GM21526 (cell line): Measurements from ENCODE around the gene IRAK2.
A peak's percentile ranks its signal among the peaks of the same experiment; 100 is the strongest.
"Not testable (repeated sequence)": the region's sequence is repeated elsewhere in the genome, so short reads cannot be mapped to it uniquely, and the experiment has no call there.

Experiments
- ATAC-seq: cut with Tn5 transposase; IDR thresholded peaks from one replicate; pipeline ENCODE4 v1.9.1; 2021; ENCODE audit warnings: moderate library complexity; ENCODE audit not compliant: unreplicated experiment, low FRiP score

The IRAK2 gene, protein sequence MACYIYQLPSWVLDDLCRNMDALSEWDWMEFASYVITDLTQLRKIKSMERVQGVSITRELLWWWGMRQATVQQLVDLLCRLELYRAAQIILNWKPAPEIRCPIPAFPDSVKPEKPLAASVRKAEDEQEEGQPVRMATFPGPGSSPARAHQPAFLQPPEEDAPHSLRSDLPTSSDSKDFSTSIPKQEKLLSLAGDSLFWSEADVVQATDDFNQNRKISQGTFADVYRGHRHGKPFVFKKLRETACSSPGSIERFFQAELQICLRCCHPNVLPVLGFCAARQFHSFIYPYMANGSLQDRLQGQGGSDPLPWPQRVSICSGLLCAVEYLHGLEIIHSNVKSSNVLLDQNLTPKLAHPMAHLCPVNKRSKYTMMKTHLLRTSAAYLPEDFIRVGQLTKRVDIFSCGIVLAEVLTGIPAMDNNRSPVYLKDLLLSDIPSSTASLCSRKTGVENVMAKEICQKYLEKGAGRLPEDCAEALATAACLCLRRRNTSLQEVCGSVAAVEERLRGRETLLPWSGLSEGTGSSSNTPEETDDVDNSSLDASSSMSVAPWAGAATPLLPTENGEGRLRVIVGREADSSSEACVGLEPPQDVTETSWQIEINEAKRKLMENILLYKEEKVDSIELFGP

GRCh38 chr3:10164546-10165393, at the start of gene IRAK2:
IRAK2 (plus strand) TSS chr3:10164919; CDS start chr3:10164955, 36 bp downstream.
- ATAC-seq: peak; percentile 79

- peak; percentile 91 for ATAC-seq
Observed at GRCh38 chr3:10115326-10116137, 49.2 kb upstream of the IRAK2 start, which contains the start of gene BRK1. BRK1 (plus strand) TSS chr3:10115675; CDS start chr3:10115702, 27 bp downstream.

DNA sequence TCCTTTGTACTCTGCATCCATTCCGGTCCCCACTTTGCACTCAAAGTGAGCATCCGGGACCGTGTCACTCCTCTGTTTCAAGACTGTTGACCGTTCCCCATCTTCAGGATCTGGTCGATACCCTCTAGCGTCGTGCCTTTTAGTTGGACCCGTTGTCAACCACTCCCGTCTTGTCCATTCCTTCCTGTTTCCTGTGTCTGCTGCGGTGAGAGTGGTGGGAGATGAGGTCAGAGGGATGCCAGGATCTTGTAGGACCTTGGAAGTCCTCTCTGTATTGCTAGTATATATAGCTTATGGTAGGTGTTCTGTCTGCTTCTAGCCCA, 48.6 kb upstream of the IRAK2 start:
- ATAC-seq: peak; percentile 3

GRCh38 chr3:10116928-10117327, 47.8 kb upstream of the IRAK2 start:
- ATAC-seq: no peak

DNA sequence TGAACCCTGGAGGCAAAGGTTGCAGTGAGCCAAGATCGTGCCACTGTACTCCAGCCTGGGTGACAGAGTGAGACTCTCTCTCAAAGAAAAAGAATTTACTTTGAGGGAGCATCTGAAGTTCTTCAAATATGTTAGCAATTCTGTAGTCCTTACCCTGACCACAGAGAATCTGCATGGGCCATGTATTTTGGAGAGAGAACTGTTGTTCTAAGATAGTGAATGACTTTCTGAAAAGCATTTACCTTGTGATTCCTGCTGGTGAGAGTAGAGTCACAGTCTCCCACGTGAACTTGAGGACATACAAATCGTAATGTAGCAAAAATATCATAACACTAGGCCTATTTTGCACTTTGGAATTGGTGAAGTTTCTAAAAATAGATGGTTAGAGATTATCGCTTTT, 45.3 kb upstream of the IRAK2 start:
- no peak for ATAC-seq

GRCh38 chr3:10121064-10121463, 43.7 kb upstream of the IRAK2 start:
- no peak for ATAC-seq

- ATAC-seq: no peak
Observed at GRCh38 chr3:10122724-10123123, 42.0 kb upstream of the IRAK2 start.

DNA sequence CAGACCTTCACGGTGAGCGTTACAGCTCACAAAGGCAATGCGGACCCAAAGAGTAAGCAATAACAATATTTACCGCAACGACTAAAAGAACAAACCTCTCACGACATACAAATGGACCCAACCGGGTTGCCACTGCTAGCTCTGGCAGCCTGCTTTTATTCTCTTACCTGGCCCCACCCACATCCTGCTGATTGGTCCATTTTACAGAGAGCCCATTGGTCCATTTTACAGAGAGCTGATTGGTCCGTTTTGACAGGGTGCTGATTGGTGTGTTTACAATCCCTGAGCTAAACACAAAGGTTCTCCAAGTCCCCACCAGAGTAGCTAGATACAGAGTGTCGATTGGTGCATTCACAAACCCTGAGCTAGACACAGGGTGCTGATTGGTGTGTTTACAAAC, 28.8 kb upstream of the IRAK2 start:
- ATAC-seq: not testable (repeated sequence)

DNA sequence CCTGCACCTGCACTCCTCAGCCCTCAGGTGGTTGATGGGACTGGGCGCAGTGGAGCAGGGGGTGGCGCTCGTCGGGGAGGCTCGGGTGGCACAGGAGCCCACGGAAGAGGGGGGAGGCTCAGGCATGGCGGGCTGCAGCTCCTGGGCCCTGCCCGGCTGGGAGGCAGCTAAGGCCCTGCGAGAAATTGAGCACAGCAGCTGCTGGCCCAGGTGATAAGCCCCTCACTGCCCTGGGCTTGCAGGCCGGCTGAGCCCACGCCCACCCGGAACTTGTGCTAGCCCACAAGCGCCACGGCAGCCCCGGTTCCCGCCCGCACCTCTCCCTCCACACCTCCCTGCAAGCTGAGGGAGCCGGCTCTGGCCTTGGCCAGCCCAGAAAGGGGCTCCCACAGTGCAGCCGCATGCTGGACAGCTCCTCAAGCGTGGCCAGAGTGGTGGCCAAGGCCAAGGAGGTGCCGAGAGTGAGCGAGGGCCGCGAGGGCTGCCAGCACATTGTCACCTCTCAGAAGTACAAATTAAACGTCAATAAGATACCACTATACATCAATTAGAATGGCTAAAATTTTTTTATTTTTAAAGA, 28.2 kb upstream of the IRAK2 start:
- no peak for ATAC-seq

- ATAC-seq: no peak
Observed at GRCh38 chr3:10137178-10137577, 27.5 kb upstream of the IRAK2 start.

DNA sequence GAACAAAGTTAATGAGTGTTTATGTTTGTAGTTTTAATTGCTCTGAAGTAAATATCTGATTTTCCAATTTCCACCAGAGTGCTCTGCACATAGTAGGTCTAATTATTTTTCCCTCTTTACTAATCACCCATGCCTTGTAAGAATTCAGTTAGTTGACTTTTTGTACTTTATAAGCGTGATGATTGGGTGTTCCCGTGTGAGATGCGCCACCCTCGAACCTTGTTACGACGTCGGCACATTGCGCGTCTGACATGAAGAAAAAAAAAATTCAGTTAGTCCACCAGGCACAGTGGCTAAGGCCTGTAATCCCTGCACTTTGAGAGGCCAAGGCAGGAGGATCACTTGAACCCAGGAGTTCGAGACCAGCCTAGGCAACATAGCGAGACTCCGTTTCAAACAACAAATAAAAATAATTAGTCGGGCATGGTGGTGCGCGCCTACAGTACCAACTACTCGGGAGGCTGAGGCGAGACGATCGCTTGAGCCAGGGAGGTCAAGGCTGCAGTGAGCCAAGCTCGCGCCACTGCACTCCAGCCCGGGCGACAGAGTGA, 23.6 kb upstream of the IRAK2 start:
- ATAC-seq: no peak

DNA sequence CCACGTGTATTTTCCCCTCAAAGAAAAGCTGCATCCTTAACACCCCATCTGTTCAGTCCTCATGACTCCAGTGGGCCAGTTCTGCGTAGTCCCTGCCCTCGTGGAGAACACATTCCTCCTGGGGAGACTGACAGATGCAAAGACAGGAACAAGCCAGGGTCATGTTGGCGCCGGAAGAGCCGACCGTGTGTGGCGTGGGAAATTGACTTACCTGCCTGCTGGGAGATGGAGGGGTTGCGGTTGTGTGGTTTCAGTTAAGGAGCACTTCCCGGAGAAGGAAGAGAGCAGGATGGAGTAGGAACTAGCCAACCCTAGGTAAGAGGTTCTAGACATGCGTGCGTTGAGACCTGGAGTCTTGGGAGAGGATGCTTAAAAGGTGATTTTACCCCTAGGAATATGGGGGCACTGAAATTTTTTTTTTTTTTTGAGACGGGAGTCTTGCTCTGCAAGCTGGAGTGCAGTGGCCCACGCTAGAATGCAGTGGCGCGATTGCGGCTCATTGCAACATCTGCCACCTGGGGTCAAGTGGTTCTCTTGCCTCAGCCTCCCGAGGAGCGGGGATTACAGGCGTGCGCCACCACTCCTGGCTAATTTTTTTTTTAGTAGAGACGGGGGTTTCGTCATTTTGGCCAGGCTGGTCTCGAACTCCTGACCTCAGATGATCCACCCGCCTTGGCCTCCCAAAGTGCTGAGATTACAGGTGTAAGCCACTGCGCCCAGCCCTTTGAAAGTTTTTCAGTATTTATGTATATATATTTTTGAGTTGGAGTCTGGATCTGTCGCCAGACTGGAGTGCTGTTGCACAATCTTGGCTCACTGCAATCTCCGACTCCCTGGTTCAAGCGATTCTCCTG, 21.8 kb upstream of the IRAK2 start:
- no peak for ATAC-seq

DNA sequence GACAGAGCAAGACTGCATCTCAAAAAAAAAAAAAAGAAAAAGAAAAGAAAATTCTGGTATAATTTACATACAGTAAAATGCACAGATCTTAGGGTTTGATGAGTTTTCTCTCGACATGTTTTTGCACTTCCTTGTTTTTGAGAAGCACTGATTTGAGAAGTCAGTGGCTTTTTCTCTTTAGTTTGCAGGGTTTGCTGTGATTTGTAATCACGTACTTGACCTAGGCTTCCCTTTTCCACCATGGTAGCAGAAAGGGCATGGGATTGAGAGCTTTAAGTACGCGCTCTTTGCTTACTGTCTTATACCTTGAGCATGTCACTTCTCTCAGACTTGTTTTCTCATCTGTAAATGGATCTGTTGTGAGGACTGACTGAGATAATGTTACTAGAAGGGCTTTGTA, 19.0 kb upstream of the IRAK2 start:
- no peak for ATAC-seq

DNA sequence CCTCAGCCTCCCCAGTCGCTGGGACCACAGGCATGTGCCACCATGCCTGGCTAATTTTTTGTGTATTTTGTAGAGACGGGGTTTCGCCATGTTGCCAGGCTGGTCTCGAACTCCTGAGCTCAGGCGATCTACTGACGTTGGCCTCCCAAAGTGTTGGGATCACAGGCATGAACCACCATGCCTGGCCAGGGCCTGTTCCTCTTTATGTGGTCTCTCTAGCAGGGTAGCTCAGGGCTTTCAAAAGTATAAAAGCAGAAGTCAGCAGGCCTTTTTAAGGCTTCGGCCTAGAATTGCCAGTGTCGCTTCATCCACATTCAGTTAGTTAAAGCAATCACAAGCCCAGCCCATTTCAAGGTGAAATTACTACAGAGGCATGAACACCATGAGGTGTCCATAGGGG, 15.5 kb upstream of the IRAK2 start:
- ATAC-seq: no peak

DNA sequence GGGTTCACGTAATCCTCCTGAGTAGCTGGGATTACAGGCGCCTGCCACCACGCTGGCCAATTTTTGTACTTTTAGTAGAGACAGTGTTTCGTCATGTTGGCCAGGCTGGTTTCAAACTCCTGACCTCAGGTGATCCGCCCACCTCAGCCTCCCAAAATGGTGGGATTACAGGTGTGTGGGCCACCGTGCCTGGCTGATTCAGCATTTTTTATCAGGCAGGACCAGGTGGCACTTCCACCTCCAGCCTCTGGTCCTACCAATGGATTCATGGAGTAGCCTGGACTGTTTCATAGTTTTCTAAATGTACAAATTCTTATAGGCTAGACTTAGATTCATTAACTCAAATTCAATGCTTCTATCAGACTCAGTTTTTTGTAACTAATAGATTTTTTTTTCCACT, 13.7 kb upstream of the IRAK2 start:
- ATAC-seq: no peak

DNA sequence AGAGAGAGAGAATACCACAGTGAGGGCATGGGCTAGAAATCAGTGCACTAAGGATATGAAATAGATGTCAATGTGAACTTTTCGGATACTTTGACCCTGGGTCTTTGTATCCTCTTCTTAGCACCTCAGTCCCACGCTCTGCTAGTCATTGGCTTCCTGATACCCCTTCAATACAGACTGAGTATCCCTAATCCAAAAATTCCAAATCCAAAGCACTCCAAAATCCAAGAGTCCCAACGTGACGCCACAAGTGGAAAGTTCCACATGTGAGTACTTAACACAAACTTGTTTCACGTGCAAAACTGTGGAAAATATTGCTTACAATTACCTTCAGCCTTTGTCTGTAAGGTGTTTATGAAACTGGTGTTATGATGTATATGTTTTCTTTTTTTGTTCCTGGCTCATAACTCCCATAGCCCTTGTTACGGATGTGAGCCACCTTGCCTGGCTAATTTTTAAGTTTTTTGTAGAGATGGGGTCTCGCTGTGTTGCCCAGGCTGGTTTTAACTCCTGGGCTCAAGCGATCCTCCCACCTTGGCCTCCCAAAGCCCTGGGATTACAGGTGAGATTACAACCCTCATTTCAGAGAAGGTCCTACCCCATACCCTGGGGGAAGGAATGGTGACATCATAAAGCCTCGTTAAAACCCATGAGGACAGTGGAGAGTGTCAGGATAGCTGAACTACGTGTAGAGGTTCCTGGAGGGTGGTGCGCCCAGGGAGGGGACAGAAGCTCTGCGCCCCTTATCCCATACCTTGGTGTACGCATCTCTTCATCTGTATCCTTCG, 10.2 kb upstream of the IRAK2 start:
- no peak for ATAC-seq

DNA sequence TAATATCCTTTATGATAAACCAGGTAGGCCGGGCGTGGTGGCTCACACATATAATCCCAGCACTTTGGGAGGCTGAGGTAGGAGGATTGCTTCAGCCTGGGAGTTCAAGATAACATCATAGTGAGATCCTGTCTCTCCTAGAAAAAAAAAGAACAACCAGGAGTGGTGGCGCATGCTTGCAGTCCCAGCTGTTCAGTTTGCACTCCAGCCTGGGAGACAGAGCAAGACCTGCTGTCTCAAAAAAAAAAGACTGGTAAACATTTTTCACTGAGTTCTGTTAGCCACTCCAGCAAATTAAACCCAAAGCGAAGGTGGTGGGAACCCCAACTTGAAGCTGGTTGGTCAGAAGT, 9.6 kb upstream of the IRAK2 start:
- ATAC-seq: no peak

DNA sequence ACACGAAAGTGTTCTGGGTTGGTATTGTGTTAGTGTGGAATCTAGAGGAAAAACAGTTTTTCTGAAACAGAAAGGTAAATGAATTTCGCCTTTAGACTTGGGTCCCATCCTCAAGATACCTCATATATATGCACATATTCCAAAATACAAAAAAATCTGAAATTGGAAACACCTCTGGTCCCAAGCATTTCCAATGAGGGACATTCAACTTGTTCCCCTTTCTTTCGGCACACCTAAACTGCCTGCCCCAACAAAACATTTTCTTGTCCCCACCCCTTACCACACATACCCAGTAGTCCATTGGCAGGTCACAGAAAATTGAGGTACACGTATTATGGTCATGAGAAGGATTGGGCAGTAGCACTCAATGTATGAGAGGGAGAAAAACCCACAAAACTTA, 9.1 kb upstream of the IRAK2 start:
- ATAC-seq: no peak
